NCI-H510A treated with DMSO at 0.1 percent for 48 hours (cell line): ENCODE measurements around the gene CFAP43.

Source experiments
- DNase-seq: peaks from one replicate; lab custom pipeline; 2025; lab: John Stamatoyannopoulos, UW

The CFAP43 gene

DNA sequence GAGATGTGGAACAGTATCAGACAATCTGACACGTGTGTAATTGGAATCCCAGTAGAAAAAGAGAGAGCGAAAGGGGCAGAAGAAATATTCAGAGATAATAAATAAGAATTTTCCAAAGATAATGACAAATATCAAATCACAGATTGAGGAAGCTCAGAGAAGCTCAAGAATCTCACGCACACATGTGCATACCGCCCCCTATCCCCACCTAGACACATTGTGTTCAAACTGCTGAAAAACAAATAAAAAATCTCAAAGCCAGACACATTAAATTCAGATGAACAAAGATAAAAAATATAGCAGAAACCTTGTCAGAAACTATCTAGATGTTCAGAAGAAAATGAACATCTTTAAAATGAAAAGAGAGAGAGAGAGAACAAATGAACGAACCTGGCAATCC lies 92.9 kb downstream of the CFAP43 start:
- DNase-seq = no peak

DNA sequence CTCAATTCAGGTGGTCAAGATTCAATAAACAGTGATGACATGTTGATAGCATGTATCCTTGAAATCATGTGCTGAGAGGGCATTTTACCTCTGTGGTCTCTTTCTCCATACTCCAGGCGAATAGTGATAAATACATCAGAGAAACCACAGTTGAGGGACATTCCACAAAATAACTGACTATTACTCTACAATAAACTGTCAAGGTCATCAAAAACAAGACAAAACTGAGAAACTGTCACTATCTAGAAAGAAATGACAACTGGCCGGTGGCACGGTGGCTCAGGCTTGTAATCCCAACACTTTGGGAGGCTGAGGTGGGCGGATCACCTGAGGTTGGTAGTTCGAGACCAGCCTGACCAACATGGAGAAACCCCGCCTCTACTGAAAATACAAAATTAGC lies 94.0 kb downstream of the CFAP43 start:
- no peak for DNase-seq

DNA sequence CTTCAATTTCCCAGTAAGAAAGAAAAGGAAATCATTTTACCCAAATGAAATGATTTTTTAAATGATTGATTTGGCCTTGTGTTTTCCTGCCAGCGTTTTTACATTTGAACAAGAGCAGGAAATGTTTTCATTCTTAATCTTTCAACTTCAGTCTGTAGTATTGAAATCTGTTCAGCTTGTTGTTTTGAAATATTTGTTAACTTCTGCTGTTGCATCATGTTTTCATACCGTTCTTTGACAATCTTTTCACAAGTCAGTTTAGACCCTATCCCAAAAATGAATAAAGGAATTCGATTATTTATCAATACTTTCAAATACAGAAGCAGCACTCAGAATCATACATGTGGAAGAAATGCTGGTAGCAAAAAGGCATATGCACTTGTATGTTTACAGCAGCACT lies 102.1 kb downstream of the CFAP43 start:
- DNase-seq = no peak

DNA sequence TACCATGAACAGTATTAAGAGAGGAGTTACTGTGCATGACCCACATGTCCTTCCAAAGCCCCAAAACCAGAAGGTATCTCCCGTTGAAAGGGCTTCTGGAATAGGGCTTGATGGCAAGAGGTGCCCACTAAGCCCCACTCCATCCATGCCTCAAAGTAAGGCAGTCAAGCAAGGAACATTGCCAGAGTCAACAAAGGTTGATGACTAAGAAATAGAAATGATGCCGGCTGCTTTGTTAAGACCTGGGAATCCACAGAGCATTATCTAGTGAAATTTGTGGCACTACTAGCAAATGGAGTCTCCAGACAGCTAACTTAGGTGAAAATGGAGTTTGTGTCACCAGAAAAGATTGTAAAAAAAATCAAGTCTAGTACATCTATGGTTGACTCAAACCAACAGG lies 104.0 kb downstream of the CFAP43 start:
- no peak for DNase-seq

DNA sequence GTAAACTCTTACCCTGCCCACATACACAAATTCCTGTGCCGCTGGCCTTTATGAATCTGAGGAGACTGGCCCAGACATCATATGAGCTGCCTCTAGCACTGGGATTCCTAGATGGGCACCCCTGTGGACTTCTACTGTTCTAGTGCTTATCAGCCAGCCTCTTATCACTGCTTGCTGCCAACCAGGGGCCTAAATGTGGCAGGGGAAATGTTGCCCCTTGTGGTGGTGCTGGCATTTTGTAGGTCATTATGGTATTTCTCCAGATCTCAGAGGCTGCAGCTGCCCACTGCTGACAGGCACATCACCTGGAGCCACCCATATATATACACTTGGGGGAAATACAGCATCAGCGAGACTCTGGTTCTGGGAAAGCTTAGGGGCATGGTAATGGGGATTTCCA lies 104.8 kb downstream of the CFAP43 start:
- peak; percentile 14 for DNase-seq

DNA sequence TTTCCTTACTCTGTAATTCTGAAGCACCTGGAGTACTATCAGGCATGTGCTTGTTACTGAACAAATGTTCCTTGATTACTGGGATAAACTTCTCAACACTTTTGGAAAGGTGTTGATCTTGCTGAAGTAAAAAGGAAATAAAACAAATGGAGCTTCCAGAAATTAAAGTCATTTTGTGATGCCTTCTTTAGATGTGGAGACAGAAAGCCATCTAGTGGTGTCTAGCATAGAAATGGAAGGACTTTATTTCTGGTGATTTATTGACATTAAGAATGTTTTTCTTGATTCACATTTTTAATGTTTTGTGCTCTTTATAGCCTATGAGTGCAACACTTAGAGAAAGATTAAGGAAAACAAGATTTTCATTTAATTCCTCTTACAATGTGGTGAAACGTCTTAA lies 108.8 kb downstream of the CFAP43 start:
- peak; percentile 65 for DNase-seq

DNA sequence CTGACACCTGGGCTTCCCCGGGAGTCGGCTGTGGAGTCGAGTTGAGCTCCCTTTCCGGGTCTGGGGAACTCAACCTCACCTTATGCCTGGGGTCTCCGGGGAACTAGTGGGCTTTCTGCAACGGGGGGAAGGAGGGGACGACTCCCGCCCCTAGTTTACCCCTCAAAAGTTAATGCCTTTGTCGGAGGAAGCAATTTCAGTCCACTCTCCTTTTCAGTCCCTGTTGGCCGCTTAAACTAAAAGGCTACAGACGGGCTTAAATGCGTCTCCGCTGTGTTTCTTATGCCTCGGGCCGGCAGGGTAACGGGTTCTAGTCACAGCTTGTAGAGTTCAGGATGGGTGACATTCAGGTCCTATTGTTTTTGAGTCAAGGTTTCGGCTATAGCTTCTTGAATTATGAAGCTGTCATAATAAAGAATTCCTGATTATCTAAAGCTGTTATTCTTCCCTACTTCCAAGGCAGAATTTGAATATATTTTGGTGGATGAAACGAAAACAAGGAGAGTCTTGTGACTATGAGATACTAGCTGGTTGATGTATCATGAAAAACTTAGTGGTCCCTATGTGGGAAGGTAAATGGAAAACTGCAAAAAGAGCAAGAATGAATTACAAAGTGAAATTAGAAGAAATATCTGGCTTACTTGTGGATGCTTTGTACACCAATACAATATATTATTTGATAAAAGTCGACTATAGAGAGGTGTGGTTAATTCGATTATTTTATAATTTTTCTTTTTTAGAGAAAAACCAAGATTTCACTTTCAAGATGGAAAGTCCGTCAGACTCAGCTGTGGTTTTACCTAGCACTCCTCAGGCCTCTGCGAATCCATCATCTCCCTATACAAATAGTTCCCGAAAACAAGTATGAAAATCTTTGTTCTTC lies 109.7 kb downstream of the CFAP43 start:
- peak; percentile 84 for DNase-seq

DNA sequence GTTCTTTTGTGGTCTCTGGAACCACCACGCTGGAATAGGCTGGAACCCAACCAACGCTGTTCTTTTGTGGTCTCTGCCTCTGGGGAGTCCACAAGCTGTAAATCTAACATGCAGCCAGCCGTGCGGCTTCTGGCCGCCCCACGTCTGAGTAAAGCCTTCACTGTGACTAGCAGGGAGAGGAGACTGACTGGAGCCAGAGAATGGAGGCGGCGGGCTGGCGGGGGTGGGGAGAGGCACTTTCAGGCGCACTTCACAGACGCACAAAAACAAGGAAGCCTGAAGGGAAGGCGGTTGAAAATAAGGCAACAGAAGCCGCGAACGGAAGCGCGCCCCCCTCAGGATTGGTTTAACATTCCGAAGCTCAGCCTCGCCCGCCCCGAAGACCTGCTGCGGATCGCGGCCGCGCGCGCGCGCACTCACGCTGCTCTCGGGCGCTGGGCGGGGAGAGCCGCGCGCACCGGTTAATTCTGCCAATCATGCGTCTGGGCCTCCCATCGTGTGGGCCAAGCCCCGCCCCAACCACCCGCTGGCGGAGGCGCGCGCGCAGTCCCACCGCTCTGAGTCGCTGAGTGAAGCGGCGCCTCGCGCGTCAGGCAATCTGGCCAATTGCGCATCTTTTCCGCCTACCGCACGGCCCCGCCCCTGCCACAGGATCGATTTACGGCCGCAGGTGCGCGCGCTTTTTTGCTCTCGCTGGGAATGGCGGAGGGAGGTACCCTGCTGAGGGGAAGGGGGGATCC lies 110.5 kb downstream of the CFAP43 start, which contains the start of gene SFR1:
Gene SFR1 (plus strand): TSS at position 687 of the 740 bp plus-strand sequence. CDS start 13 bp downstream, at position 700.
- DNase-seq = peak; percentile 98

DNA sequence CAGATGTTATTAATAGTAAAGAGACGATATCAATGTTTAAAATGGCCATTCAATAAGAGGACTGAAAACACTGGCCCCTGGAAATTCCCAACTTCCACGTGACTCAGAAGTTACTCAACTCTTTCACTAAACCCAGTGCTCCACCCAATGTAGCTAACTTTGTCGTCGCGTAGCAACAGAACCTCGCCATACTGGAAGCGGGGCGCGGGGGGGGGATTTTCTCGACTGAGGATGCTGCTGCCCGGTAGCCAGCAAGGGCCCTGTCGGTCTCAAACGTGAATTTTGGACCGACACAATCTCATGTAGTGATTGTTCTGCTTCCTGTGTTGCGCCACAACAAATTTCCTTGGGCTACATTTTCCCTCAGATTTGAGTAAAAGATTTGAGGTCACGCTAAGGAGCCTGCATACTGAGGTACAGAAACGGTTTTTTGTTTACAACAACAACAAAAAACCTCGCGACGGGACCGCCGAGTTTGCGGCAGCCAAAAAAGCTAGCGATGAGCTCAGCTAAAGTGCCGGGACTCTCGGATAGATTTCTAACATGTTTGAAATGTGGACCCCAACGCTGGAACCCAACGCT lies 111.2 kb downstream of the CFAP43 start:
- peak; percentile 86 for DNase-seq

DNA sequence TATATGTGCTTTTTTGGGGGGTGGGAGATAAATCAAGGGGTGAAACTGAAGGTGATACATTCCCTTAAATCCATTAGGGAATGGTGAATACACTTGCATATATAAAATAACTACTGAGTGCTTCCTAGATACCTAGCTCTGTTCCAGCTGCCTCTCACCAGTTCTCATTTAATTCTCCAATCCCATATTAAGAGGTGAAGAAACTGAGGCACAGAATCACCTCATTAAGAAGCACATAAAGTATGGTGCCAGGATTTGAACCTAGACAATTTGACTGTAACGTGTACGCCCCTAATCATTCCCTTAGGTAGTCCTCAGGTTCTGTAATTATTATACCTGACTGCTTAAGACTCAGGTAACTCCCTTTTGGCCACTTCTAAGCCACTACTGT lies 111.7 kb downstream of the CFAP43 start:
- DNase-seq = no peak

DNA sequence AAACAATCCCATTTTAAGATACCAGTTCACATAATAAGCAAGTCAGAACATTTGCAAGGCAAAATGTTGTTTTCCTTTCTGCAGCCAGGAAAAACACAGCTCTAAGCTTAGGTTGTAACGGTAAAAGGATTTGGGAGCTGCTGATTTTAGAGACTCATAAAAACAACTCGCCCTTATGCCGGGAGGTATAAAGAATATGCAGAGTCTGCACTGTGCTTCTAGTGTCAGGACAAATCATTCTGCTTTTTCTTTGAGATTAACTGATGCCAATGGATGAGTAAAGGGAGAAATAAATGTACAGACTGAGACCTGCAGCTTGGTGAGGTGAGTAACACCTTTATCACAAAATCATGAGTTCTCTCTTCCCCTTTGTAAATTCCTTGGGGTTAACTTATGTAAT lies 112.2 kb downstream of the CFAP43 start:
- no peak for DNase-seq

DNA sequence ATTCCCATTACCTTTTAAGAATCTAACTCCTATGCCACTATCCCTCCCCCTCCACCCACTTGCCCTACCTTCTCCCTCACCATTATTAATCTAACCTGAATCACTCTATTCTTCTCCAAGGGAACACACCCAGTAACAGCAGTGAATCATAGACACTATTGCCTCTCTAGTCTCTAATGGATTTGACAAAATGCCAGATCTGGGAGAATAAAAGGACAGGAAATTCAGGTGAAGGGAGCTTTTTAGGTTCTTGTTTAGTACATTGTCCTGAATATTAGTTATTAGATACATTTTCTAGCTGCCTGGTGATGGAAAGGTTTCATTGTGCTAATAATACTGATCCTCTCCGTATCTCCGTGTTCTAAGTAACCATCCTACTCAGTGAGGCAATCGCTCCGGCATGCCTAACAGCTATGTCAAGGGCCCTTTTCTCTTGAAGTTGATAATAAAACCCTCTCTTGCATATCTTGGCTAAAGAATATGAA lies 114.3 kb downstream of the CFAP43 start:
- DNase-seq = peak; percentile 44

DNA sequence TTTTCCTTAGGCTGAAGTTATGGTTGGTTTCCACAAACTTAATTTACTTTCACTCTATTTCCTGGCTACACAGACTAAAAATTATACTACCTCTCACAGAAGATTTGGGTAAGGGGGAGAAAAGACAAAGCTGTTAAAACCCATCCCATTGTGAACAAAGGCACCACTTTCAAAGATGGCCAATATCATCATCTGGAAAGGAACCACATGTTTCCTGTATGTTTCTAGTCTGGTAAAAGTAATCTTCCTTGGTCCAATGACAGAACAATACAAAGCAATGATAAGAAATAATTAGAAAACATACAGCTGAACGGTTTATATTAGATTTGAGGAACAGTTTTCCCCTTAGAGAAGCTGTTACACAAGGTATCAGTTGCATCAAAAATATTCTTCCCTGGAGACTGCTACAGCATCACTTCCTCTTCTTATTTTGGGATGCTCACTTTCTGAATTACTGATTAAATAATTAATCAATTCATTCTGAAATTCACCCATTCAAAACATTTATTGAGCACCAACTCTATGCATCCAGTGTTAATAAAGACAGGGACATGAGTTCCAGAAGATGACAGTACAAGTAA lies 118.7 kb downstream of the CFAP43 start:
- DNase-seq = no peak

DNA sequence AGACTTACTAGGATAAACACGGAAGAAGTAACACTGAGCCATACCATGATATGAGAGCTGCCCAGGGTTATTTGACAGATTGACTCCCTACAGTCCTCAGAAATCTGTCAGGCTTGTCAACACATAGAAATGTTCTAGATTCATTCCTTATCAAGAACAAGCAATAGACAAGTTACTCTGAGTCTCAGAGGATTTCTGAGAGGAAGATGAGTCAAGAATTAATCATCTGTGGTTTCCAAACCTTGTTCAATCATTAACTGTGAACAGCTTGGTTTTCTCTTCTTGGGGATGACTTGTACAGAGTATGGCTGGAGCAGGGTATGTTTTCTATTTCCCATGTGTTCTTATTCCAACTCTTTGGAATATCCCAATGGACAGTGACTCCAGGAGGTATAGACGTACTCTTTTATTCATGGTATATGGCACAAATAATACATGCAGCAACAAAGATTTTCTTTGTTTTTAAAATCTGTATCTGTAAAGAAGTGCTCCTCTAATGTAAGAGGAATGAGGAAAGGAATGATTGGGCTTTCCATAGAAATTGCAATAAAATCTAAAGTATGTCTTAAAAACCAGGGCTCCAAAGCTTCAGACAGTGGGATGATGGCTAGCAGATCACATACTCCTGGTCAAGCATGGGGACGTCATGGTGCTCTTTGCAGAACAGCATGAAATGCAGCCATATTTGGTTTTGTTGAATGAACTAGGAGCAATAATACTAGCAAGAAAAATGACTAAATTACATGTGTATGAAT lies 122.1 kb downstream of the CFAP43 start:
- no peak for DNase-seq

DNA sequence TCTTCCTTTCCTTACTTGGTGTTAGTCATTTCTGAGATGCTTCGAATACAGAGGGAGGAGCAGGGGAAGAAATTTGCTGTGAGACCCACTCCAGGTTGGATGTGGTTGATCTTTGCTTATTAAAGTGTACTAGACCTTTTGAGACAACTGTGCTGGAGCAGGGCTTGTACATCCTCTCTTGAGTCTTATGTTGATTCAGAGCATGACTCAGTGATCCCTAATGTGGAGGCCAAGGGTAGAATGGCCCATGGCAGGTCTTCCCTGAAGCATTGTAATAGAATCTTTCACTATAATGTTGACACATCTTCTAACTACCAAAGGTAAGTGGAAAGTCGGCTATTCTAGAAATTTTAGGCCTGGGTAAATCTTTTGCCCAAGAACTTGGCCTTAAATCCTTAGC lies 127.2 kb downstream of the CFAP43 start:
- no peak for DNase-seq

DNA sequence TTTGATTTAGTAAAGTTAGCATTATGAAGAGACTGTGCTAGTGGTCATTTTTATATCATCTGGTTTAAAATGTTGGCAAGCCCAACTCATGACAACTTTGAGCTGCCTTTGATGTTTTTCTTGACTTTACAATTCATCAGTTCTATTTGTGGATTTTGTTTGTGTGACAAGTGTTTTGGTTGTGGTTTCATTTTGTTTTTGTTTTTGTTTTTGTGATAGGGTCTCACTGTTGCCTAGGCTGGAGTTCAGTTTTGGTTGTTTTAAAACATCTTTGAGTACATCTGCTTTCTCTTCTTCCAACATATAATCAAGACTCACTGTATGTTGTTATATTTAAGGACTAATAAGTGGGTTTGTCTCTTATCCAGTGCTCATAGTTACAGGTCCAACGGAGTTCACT lies 127.7 kb downstream of the CFAP43 start:
- DNase-seq = no peak

DNA sequence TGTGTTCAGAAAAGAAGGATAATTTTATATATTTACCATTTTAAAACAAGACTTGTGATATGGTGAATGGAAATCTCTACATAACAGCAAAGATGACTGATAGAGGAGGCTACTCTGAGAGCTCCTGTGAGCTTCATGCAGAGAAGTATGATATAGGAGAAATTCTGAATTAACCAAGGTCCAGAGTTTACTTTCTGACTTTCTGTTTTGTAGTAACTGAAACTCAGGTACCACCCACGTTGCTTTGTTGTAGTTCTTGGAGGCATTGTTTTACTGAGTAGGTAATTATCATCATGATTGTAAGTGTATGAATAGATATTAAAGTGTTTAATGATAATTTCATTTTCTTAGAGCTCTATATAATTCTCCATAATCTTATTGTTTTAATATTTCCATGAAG lies 128.2 kb downstream of the CFAP43 start:
- no peak for DNase-seq

DNA sequence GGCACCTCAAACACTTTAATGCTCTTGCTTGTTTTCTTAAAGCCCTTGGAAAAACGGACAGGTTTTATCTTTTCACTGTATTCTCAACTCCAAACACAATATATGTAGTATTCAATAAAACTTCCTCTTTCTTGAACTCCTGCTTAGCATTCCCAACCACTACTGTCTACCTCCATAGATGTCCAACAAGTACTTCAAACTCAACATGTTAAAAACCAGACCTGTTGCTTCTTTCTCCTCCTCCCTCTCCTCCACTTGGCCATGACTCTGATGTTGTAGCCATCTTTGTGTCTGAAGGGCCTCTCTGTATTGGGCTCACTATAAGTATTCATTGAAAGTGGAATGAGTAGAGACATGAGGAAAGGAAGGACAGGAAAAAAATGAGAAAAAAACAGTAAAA lies 130.3 kb downstream of the CFAP43 start:
- no peak for DNase-seq

DNA sequence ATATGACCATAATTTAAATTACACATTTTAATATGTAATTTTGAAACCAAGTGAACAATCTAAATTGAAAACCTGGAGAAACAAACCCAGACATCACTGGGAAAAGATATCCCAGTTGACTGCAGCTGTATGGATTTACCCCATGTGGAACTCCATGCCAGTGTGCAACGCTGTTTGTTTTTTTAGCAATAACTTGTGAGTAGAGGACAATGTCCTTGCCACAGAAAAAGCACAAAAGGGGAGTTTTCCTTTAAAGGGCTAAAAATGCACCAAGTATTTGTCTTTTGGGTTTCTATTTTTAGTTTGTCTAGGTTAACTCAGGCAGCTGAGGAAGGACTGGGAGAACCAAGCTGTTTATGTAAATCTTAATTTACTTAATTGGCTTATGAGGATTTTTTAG lies 131.4 kb downstream of the CFAP43 start:
- DNase-seq = no peak

DNA sequence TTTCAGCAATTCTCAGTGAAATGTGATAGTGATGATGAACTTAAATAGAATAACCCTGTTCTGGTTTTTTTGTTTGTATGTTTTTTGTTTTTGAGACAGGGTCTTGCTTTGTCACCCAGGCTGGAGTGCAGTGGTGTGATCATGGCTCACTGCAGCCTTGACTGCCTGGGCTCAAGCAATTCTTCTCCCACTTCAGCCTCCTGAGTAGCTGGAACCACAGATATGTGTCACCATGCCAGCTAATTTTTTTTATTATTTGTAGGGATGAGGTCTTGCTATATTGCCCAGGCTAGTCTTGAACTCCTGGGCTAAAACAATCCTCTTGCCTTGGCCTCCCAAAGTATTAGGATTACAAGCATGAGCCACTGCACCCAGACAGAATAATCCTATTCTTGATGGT lies 132.2 kb downstream of the CFAP43 start:
- no peak for DNase-seq

DNA sequence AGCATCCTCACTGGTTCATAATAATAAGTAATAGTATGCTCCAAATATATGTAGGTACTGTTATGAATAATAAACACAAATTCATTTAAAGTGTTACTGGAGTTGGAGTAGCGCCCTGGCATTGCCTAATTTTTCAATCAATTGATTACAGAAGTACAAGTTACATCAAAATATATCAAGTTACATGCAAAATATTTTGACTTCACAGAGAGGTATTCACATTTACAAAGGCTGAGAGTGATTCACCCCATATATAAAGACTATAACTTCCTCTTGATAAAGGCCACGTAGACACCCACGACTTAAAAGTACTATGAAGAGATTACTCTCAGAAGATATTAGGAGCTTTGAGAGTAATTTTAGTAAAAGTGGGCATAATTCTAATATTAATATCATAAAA lies 132.9 kb downstream of the CFAP43 start:
- DNase-seq = no peak
